M059J (cell line): ENCODE results near the gene BOLA2B. TPM values are rescaled to one million over a fixed set of nuclear protein-coding genes. Genes with fewer than 3 reads are reported as not detected.

ENCODE experiments used
- DNase-seq: peaks from one replicate; pipeline ENCODE4 v3.0.0-alpha.2; 2012; ENCODE audit warnings: low read depth
- total RNA-seq: library from RNA; depleted of rRNA; stranded (reverse); fragments of >200 nt; shearing (Covaris generic); gene quantifications from 2 replicates; pipeline ENCODE4 v1.2.3, GENCODE V29; 2014; rRNA removed

The BOLA2B gene
- total RNA-seq, 1 experiment from 2014 or later = 397 TPM

GRCh38 chr16:30143347-30143702, 50.1 kb downstream of the BOLA2B start:
- no peak for DNase-seq

Other genes with a start within 250 kb of the BOLA2B start
- gene TMEM219, start 231.6 kb downstream of the BOLA2B start, total RNA-seq = 86.9 and 110 TPM in 2 replicates
- 24.1 and 47.4 TPM in 2 replicates for gene TAOK2, start 219.8 kb downstream of the BOLA2B start, total RNA-seq
- 17.1 and 19.0 TPM in 2 replicates for gene HIRIP3, start 198.0 kb downstream of the BOLA2B start, total RNA-seq
- 122 and 187 TPM in 2 replicates for gene INO80E, start 197.4 kb downstream of the BOLA2B start, total RNA-seq
- gene DOC2A, start 182.6 kb downstream of the BOLA2B start, total RNA-seq = 0.52 and 0.62 TPM in 2 replicates
- gene C16orf92, start 170.5 kb downstream of the BOLA2B start, total RNA-seq = not detected in 2 replicates
- gene TLCD3B, start 162.4 kb downstream of the BOLA2B start, total RNA-seq = 0.42 TPM in 1 of 2 replicates, not detected in the other
- gene ALDOA, start 127.9 kb downstream of the BOLA2B start, total RNA-seq = 3,016 and 3,039 TPM in 2 replicates
- 143 and 169 TPM in 2 replicates for gene PPP4C, start 117.7 kb downstream of the BOLA2B start, total RNA-seq
- gene TBX6, start 101.7 kb downstream of the BOLA2B start, total RNA-seq = 0.39 TPM in 1 of 2 replicates, not detected in the other
- 6.0 and 23.1 TPM in 2 replicates for gene YPEL3, start 97.5 kb downstream of the BOLA2B start, total RNA-seq
- gene GDPD3, start 80.1 kb downstream of the BOLA2B start, total RNA-seq = 0.52 and 1.8 TPM in 2 replicates
- gene MAPK3, start 70.4 kb downstream of the BOLA2B start, total RNA-seq = 38.7 and 42.5 TPM in 2 replicates
- gene CORO1A, start 10.1 kb downstream of the BOLA2B start, total RNA-seq = 7.6 and 8.0 TPM in 2 replicates
- gene SLX1A, start 209 bp upstream of the BOLA2B start, total RNA-seq = 46.2 and 48.2 TPM in 2 replicates
- gene SULT1A3, start 5.6 kb upstream of the BOLA2B start, total RNA-seq = 1.5 and 2.6 TPM in 2 replicates
- gene NPIPB13, start 54.8 kb upstream of the BOLA2B start, total RNA-seq = 0.42 and 0.71 TPM in 2 replicates
- 34.8 and 64.7 TPM in 2 replicates for gene CD2BP2, start 161.6 kb upstream of the BOLA2B start, total RNA-seq
- 25.6 and 45.1 TPM in 2 replicates for gene TBC1D10B, start 176.8 kb upstream of the BOLA2B start, total RNA-seq
- gene MYL11, start 181.1 kb upstream of the BOLA2B start, total RNA-seq = not detected in 2 replicates
- 0.17 TPM in 1 of 2 replicates, not detected in the other for gene SEPTIN1, start 188.9 kb upstream of the BOLA2B start, total RNA-seq
- gene ZNF48, start 201.8 kb upstream of the BOLA2B start, total RNA-seq = 5.9 and 10.6 TPM in 2 replicates
- gene ZNF771, start 213.9 kb upstream of the BOLA2B start, total RNA-seq = 7.1 and 21.8 TPM in 2 replicates
- 32.2 and 42.9 TPM in 2 replicates for gene DCTPP1, start 236.4 kb upstream of the BOLA2B start, total RNA-seq